ENCODE data around the gene SKIDA1. TPM values are rescaled to one million over a fixed set of nuclear protein-coding genes. Genes with fewer than 3 reads are reported as not detected.

The SKIDA1 gene
- total and polyA plus RNA-seq, 4 donors: 0.63 to 2.6 (median 1.6) TPM

- TF ChIP-seq TAF1 (conservative IDR thresholded peaks at IDR 0.05): no peak
- TF ChIP-seq HNF4G (IDR thresholded peaks at IDR 0.05): no peak
- TF ChIP-seq, protein P1, sequence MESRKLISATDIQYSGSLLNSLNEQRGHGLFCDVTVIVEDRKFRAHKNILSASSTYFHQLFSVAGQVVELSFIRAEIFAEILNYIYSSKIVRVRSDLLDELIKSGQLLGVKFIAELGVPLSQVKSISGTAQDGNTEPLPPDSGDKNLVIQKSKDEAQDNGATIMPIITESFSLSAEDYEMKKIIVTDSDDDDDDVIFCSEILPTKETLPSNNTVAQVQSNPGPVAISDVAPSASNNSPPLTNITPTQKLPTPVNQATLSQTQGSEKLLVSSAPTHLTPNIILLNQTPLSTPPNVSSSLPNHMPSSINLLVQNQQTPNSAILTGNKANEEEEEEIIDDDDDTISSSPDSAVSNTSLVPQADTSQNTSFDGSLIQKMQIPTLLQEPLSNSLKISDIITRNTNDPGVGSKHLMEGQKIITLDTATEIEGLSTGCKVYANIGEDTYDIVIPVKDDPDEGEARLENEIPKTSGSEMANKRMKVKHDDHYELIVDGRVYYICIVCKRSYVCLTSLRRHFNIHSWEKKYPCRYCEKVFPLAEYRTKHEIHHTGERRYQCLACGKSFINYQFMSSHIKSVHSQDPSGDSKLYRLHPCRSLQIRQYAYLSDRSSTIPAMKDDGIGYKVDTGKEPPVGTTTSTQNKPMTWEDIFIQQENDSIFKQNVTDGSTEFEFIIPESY (IDR thresholded peaks at IDR 0.05): no peak
- no peak for TF ChIP-seq MAX (IDR thresholded peaks at IDR 0.05)
- TF ChIP-seq HNF4A (conservative IDR thresholded peaks at IDR 0.05): no peak
- TF ChIP-seq RAD21 (IDR thresholded peaks at IDR 0.05): no peak
- TF ChIP-seq REST (IDR thresholded peaks at IDR 0.05): no peak
- no peak for TF ChIP-seq EGR1 (IDR thresholded peaks at IDR 0.05; ENCODE audit: low read depth in 2 of 2)
- no peak for TF ChIP-seq FOXA2 (IDR thresholded peaks at IDR 0.05)
- no peak for TF ChIP-seq RXRA (IDR thresholded peaks at IDR 0.05)
- no peak for TF ChIP-seq FOXA1 (IDR thresholded peaks at IDR 0.05)
- no peak for TF ChIP-seq GABPA (IDR thresholded peaks at IDR 0.05 in 1 of 2, conservative IDR thresholded peaks at IDR 0.05 in 1 of 2)
- no peak for TF ChIP-seq YY1 (IDR thresholded peaks at IDR 0.05)
- TF ChIP-seq, protein P2, sequence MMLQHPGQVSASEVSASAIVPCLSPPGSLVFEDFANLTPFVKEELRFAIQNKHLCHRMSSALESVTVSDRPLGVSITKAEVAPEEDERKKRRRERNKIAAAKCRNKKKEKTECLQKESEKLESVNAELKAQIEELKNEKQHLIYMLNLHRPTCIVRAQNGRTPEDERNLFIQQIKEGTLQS (IDR thresholded peaks at IDR 0.05): no peak
- TF ChIP-seq SP1 (IDR thresholded peaks at IDR 0.05): no peak
- no peak for TF ChIP-seq NR2F2 (IDR thresholded peaks at IDR 0.05)
- no peak for TF ChIP-seq JUND (IDR thresholded peaks at IDR 0.05)
- TF ChIP-seq, protein P3, sequence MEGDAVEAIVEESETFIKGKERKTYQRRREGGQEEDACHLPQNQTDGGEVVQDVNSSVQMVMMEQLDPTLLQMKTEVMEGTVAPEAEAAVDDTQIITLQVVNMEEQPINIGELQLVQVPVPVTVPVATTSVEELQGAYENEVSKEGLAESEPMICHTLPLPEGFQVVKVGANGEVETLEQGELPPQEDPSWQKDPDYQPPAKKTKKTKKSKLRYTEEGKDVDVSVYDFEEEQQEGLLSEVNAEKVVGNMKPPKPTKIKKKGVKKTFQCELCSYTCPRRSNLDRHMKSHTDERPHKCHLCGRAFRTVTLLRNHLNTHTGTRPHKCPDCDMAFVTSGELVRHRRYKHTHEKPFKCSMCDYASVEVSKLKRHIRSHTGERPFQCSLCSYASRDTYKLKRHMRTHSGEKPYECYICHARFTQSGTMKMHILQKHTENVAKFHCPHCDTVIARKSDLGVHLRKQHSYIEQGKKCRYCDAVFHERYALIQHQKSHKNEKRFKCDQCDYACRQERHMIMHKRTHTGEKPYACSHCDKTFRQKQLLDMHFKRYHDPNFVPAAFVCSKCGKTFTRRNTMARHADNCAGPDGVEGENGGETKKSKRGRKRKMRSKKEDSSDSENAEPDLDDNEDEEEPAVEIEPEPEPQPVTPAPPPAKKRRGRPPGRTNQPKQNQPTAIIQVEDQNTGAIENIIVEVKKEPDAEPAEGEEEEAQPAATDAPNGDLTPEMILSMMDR (IDR thresholded peaks at IDR 0.05; ENCODE audit: low read depth, low read length, missing input control): no peak
- WGBS: 74% methylated on average over 3 of the region's 3 CpGs
- no peak overlapping the region for H3K4me3 ChIP-seq (ENCODE audit: low read depth in 1 of 3, low read length in 3 of 3)
- peaks cover 0 to 43% (median 18%) of the 10 kb centered on the region in 4 donors for H3K4me1 ChIP-seq (ENCODE audit: control insufficient read depth in 4 of 4, insufficient read depth in 4 of 4, low read length in 3 of 4)
- H3K27ac ChIP-seq (ENCODE audit: low read depth in 1 of 2, low read length in 2 of 2): no peak overlapping the region
- H3K9me3 ChIP-seq (ENCODE audit: control insufficient read depth in 4 of 4, low read length in 3 of 4): no peaks in the 10 kb centered on the region
- no peak overlapping the region for H3K9ac ChIP-seq (ENCODE audit: low read depth in 1 of 2, low read length in 2 of 2)
- no peaks in the 10 kb centered on the region for H3K27me3 ChIP-seq (ENCODE audit: control insufficient read depth in 4 of 4, insufficient read depth in 4 of 4, low read length in 3 of 4)
- H3K36me3 ChIP-seq (ENCODE audit: control insufficient read depth in 4 of 4, insufficient read depth in 3 of 4, low read depth in 1 of 4, low read length in 3 of 4): no peaks in the 10 kb centered on the region
- DNase-seq (ENCODE audit: low spot score): no peak
These were observed 1.9 kb downstream of the SKIDA1 start for GRCh38 chr10:21523557-21524008.

All from liver (tissue), 9 donors.